Body of pancreas (tissue), 4 donors: ENCODE measurements around the gene RIN3.

Source experiments
- CTCF ChIP-seq, 7 experiments: fragments of 450-650 bp in 4 of 7; fragments of 200-600 bp in 3 of 7; sonication (generic) in 3 of 7; IDR thresholded peaks; one replicate each; pipeline ENCODE4 v1.5.1; 2016 to 2019; ENCODE audit warnings: antibody characterized with exemption in 7 of 7
- POLR2A ChIP-seq, 3 donors: fragments of 450-650 bp; IDR thresholded peaks; one replicate each; pipeline ENCODE4 v1.6.1; 2016; ENCODE audit warnings: antibody characterized with exemption in 3 of 3, mild to moderate bottlenecking in 2 of 3

GRCh38 chr14:92600318-92601053 is 86.9 kb downstream of the RIN3 start:
- TF ChIP-seq CTCF (IDR thresholded peaks at IDR 0.05): no peak
- no peak for TF ChIP-seq POLR2A (IDR thresholded peaks at IDR 0.05)
